HG03457 (cell line): ENCODE measurements around the gene IL36RN.
"Not testable (repeated sequence)": the region's sequence is repeated elsewhere in the genome, so short reads cannot be mapped to it uniquely, and the experiment has no call there.

Source experiments
- ATAC-seq: cut with Tn5 transposase; IDR thresholded peaks from one replicate; pipeline ENCODE4 v1.9.1; 2021; ENCODE audit warnings: moderate number of reproducible peaks; ENCODE audit not compliant: unreplicated experiment

IL36RN gene

GRCh38 chr2:113072584-113072983 is 13.6 kb downstream of the IL36RN start:
- ATAC-seq, result no peak

- ATAC-seq, result no peak
Measured at GRCh38 chr2:113073325-113073834, 14.4 kb downstream of the IL36RN start.

GRCh38 chr2:113075030-113075429 is 16.0 kb downstream of the IL36RN start:
- no peak for ATAC-seq

GRCh38 chr2:113075600-113075999 is 16.6 kb downstream of the IL36RN start:
- no peak for ATAC-seq

GRCh38 chr2:113076954-113077669 is 18.1 kb downstream of the IL36RN start:
- no peak for ATAC-seq

GRCh38 chr2:113077921-113078320 is 18.9 kb downstream of the IL36RN start:
- no peak for ATAC-seq

- ATAC-seq, result no peak
Measured at GRCh38 chr2:113078350-113078839, 19.4 kb downstream of the IL36RN start.

- ATAC-seq, result no peak
Measured at GRCh38 chr2:113079131-113079530, 20.1 kb downstream of the IL36RN start.

- ATAC-seq, result no peak
Measured at GRCh38 chr2:113080134-113080533, 21.1 kb downstream of the IL36RN start.

- no peak for ATAC-seq
Measured at GRCh38 chr2:113081488-113082210, 22.7 kb downstream of the IL36RN start.

- ATAC-seq, result no peak
Measured at GRCh38 chr2:113083296-113083695, 24.3 kb downstream of the IL36RN start.

GRCh38 chr2:113084249-113085000 is 25.4 kb downstream of the IL36RN start:
- ATAC-seq, result no peak

GRCh38 chr2:113085542-113085941 is 26.5 kb downstream of the IL36RN start:
- ATAC-seq, result no peak

GRCh38 chr2:113088213-113088992 is 29.4 kb downstream of the IL36RN start:
- ATAC-seq, result no peak

- no peak for ATAC-seq
Measured at GRCh38 chr2:113089916-113090315, 30.9 kb downstream of the IL36RN start.

GRCh38 chr2:113091231-113091896 is 32.4 kb downstream of the IL36RN start:
- no peak for ATAC-seq

GRCh38 chr2:113092864-113093612 is 34.0 kb downstream of the IL36RN start:
- no peak for ATAC-seq

GRCh38 chr2:113093613-113093977 is 34.6 kb downstream of the IL36RN start:
- ATAC-seq, result no peak

GRCh38 chr2:113096306-113096705 is 37.3 kb downstream of the IL36RN start:
- ATAC-seq, result not testable (repeated sequence)
